D721Med (cell line): ENCODE results near the gene MMP24OS.

Experiments
- DNase-seq: peaks from one replicate; pipeline ENCODE4 v3.0.0; 2011; ENCODE audit warnings: low spot score; ENCODE audit not compliant: insufficient read length
- FAIRE-seq: peaks from 2 replicates; lab custom pipeline; 2011; peaks lifted over from hg19 to GRCh38; lab: Jason Lieb, UNC
- TF ChIP-seq, protein P1 (sequence below): IDR thresholded peaks from 2 replicates; pipeline ENCODE4 v1.5.1; 2012; ENCODE audit warnings: mild to moderate bottlenecking, control low read depth; ENCODE audit not compliant: insufficient read depth; ENCODE audit errors: missing control alignments

MMP24OS gene

DNA sequence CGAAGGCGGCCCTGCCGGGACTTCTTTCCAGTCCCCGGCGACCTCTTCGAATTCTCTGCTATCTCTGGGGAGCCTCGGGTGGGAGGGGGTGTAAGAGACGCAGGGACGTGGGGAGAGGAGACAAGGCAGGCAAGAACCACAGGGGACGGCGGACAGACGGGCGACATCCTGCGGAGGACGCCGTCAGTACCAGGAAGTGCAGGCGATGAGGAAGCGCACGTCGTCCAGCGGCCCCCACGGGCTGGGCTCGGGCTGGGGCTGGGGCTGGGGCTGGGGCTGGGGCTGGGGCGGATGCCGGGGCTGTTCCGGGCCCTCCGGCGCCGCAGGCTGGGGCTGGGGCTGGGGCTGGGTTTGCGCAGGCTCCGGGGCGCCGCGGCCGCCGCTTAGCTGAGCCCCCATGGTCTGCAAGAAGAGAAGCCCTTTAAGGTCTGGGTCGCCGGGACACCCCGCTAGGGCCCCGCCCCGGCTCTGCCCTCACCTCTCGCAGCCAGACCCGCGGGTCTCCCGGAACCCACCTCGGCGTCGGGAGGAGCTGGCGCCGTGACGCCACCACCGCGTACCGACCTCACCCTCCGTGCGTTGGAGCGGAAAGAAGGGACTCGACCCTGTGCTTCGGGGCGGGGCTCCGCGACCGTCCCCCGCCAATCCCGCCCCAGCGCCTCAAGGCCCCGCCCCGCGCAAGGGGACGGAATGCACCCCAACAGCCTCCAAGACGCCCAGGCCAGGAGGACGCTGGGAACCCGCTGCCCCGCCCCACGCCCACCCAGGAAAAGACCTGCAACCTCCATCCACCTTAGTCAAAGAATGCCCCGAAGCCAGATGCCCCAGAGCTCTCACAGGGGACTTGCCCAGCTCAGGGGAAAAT, at the start of gene MMP24OS:
Gene MMP24OS, minus strand, starts transcription at position 592 of the 865 bp plus-strand sequence. Its CDS starts 193 bp downstream, at position 399.
- FAIRE-seq (no peak), DNase-seq (peak; percentile 89)
- TF ChIP-seq, protein P1, sequence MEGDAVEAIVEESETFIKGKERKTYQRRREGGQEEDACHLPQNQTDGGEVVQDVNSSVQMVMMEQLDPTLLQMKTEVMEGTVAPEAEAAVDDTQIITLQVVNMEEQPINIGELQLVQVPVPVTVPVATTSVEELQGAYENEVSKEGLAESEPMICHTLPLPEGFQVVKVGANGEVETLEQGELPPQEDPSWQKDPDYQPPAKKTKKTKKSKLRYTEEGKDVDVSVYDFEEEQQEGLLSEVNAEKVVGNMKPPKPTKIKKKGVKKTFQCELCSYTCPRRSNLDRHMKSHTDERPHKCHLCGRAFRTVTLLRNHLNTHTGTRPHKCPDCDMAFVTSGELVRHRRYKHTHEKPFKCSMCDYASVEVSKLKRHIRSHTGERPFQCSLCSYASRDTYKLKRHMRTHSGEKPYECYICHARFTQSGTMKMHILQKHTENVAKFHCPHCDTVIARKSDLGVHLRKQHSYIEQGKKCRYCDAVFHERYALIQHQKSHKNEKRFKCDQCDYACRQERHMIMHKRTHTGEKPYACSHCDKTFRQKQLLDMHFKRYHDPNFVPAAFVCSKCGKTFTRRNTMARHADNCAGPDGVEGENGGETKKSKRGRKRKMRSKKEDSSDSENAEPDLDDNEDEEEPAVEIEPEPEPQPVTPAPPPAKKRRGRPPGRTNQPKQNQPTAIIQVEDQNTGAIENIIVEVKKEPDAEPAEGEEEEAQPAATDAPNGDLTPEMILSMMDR = peak; percentile 15

DNA sequence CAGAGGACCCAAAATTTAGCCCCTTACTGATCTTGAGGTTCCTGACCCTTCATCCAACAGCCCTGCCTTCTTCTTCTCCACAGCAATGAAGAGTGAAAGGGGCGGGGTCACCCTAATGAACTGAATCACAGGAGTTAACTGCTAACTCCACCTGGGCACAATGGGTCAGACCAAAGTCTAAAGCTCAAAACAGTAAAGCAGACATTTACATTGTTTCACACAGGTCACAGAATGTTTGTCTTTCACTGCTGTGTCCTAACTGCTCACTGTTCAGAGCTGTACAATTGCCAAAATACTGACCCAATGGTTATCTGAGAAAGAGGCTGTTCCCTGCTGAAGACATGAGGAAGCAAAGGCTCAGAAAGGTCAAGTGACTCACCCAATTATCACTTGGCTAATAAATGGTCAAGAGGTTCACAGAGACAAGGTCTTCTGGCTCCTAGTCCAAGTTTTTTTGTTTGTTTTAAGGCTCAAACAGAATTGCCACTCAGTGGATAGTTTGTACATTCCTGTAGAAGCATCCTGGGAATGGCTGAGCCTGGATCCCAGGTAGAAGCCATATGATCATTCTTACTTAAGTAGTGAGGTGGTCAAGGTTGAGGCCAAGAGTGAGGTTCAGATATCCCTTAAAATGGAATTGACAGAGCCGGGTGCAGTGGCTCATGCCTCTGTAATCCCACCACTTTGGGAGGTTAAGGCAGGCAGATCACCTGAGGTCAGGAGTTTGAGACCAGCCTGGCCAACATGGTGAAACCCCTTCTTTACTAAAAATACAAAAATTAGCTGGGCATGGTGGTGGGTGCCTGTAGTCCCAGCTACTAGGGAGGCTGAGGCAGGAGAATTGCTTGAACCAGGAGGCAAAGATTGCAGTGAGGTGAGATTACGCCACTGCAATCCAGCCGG, 49.4 kb upstream of the MMP24OS start:
- FAIRE-seq (no peak), DNase-seq (no peak)
- TF ChIP-seq, protein P1 = no peak

DNA sequence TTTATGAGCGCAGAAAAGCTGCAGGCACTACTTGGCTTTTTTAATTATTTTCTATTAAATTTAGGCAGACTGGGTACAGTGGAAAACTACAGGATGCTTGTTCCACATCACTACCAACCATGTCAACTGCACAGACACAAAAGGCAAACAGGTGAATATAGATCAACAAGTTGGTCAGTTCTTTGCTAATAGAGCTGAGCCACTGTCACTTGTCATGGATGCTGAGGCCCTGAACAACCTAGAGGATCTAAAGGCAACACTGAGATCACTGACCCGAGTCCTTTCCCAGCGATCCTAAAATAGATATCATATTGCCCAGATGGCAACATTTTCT, 48.8 kb upstream of the MMP24OS start:
- no peak for FAIRE-seq
- DNase-seq = no peak
- TF ChIP-seq, protein P1 = no peak

DNA sequence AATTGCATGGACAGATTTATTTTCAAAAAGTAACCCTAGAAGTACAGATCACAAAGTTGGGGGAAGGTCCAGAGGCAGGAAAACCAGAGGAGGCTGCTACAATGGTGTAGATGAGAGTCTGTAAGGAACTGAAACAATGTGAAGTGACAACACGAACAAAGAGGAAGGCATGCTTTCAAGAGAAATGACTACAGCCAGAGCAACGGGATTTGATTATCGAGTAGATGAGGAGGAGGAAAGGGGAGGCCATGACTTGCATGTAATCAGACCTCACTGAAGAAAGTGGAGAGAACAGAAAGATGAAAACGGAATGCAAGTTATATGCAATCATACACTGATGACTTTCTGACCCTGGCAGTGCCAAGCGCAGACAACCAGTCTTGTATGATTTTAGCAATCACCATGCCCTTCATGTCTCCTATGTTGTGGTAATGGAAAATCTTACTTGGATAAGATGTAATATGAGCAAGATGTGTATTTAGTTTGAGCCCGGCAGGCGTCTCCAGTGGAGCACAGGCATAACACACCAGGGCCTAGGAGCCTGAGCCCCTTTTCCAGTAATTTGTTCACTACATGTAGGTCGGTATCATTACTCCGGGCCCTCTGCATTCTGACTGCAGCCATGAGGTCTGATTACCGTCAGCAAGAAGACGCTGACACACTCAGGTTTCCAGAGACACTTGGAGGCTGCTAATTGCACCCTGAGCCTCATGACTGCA, 48.3 kb upstream of the MMP24OS start:
- no peak for FAIRE-seq
- DNase-seq = no peak
- TF ChIP-seq, protein P1 = no peak

DNA sequence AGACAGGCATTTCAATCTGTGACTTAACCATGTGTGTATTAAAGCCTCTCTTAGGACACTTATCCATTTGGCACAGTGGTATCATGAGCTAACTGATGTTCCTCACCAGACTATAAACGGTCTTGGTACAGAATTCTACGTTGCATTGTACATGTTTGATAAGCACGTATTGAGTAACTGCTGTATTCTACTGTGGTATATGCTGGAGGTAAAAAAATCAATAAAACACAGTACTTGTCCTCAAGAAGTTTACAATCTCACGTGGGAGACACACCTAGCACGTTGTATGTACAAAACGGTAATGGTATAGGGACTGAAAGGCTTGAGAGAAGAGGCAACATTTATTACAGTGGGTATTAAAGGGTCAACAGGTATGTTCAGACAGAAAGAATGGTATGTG, 47.5 kb upstream of the MMP24OS start:
- DNase-seq (no peak), FAIRE-seq (no peak)

DNA sequence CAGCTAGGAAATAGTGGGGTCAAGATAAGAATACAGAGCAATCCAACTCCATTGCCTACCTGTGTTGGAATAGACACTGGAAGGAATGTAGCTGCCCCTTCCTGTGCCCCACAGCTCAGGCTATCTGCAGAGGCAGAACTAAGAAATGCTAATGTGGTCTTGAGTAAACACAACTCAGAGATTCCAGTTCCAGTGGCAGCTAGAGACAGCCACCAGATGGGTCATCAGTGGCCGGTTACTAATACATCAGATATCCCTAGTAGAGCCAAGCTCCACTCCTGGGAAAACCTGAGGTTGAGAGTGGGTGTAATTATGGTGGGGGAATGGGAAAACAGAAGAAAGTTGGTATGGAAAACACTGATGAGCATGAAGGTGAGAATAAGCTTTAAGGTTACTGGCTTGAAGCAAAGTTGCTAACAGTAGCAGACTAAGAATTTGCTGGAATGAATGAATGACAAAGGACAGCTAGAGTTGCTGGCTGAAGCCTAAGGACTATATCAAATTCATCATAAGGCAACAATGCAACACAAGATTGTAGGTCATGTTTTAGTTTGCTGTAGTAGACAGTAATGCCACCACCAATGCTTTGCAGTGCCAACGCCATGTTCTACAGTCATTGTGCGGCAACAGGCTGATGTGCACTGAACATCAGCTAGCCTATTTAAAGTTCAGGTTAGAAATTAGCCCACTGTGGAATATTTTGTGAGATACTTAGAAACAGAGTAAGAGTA, 42.6 kb upstream of the MMP24OS start:
- no peak for DNase-seq
- FAIRE-seq = no peak
- TF ChIP-seq, protein P1 = no peak

More for the DNA sequence above, 47.5 kb upstream of the MMP24OS start:
- TF ChIP-seq, protein P1 = no peak
